Activated CD4-positive, alpha-beta memory T cell treated with anti-CD3 and anti-CD28 coated beads, Interleukin-2, amount 10 ng/mL, durations not matched to agents 7 days and 5 days (primary cell): Measurements from ENCODE around the gene TRAK2. TPM values are rescaled to one million over a fixed set of nuclear protein-coding genes. Genes with fewer than 3 reads are reported as not detected.
"Not testable (repeated sequence)": the region's sequence is repeated elsewhere in the genome, so short reads cannot be mapped to it uniquely, and the experiment has no call there.

Experiments
- CTCF ChIA-PET: fragments of 350-600 bp; sonication (Branson Sonifier 250); formaldehyde crosslinking; loops from one replicate; lab custom pipeline; 2021; ENCODE audit warnings: antibody characterized with exemption, inconsistent platforms; lab: Charles Lee
- POLR2A ChIA-PET: fragments of 350-600 bp; sonication (Branson Sonifier 250); formaldehyde crosslinking; loops from one replicate; lab custom pipeline; 2021; ENCODE audit warnings: antibody characterized with exemption; lab: Charles Lee
- DNase-seq: peaks from one replicate; pipeline ENCODE4 v3.0.0-alpha.2; 2020
- H3K27ac Mint-ChIP-seq: one replicate; pipeline ENCODE4 v1.8.0; 2021; ENCODE audit warnings: mild to moderate bottlenecking, mixed read lengths
- H3K27me3 Mint-ChIP-seq: one replicate; pipeline ENCODE4 v1.8.0; 2021; ENCODE audit warnings: mixed read lengths
- H3K36me3 Mint-ChIP-seq: one replicate; pipeline ENCODE4 v1.8.0; 2021; ENCODE audit warnings: low read depth, mixed read lengths
- H3K4me1 Mint-ChIP-seq: one replicate; pipeline ENCODE4 v1.8.0; 2021; ENCODE audit warnings: mixed read lengths
- H3K4me3 Mint-ChIP-seq: one replicate; pipeline ENCODE4 v1.8.0; 2021; ENCODE audit warnings: mild to moderate bottlenecking, mixed read lengths
- H3K9me3 Mint-ChIP-seq: one replicate; pipeline ENCODE4 v1.8.0; 2021; ENCODE audit warnings: mixed read lengths
- total RNA-seq, 2 experiments: library from RNA; stranded (reverse); gene quantifications; one replicate each; pipeline ENCODE4 v1.2.3, GENCODE V29; 2021

The TRAK2 gene
- total RNA-seq, 2 experiments from 2014 or later, result 47.3 to 49.3 TPM

DNA sequence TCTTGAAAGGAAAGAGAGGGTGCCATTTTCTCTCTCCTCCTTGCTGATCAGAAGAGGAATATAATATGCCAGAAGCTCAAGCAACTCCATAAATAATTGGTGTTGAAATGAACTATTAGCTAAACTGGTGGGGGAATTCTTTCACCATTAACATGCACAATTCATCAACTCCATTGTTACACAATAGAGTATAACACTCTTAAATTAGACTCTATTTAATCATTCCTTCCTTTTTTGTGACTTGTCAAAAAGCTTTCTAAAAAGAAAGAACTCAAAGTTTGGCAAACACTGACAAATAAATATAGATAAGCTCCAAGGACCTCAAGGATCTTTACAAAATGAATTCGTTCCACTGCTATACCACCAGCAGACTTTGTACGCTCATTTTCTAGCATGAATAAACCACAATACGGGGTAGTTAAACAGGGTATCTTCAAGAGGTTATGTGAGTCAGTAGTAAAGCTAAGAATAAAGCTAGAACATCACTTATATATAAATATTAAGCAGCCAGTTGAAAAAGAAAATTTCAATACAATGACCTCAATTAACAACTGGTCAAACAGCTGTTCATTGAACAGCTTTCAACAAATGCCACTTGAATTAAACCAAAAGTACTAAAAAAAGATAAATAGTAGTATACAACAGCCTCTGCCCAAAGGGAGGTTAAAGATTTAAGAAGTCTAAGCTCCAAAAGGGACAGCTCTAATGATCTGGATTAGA, 6.4 kb downstream of the TRAK2 start:
- Mint-ChIP-seq H3K27me3 (no peaks in the 10 kb centered on the region), H3K27ac (no peak overlapping the region), H3K4me3 (no peak overlapping the region), H3K9me3 (peaks cover 4% of the 10 kb centered on the region), H3K36me3 (peaks cover 30% of the 10 kb centered on the region), H3K4me1 (peaks cover 44% of the 10 kb centered on the region)
- DNase-seq, result no peak
- ChIA-PET POLR2A (interaction anchor here (0.6 to 3.5 kb wide), 4 partner anchors 11 to 184 kb away, joined by 3 to 35 read pairs (median 10); partner anchors contain the start of gene CASP8), CTCF (interaction anchor here (0.9 to 2.5 kb wide), 2 partner anchors 10 to 213 kb away, joined by 3 to 12 read pairs; no protein-coding TSS in a partner anchor)

DNA sequence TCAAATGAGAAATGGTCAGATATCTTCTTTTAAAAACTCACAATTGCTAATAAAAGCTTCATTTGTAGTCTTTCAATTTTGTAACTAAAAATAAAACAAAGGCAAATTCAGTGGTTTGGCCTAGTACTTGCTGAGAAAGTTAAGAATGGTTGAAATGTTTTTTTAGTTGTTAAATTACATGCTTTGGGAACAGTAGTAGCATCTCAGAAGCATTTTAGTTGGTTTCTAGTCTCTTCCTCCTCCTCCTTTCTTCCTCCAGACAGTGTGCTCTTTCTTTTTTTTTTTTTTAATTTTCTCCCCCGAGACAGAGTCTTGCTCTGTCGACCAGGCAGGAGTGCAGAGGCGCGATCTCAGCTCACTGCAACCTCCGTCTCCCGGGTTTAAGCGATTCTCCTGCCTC, 9.8 kb downstream of the TRAK2 start:
- ChIA-PET CTCF (interaction anchor here (1.1 kb wide), 1 partner anchor 11 kb away, joined by 3 read pairs; no protein-coding TSS in a partner anchor), POLR2A (interaction anchor here (1.7 kb wide), 1 partner anchor 10 kb away, joined by 7 read pairs; the partner anchor contains the start of genes STRADB and TRAK2)
- Mint-ChIP-seq H3K4me3 (no peak overlapping the region), H3K9me3 (peaks cover 4% of the 10 kb centered on the region), H3K36me3 (peaks cover 26% of the 10 kb centered on the region), H3K27ac (no peak overlapping the region), H3K27me3 (no peaks in the 10 kb centered on the region), H3K4me1 (peaks cover 11% of the 10 kb centered on the region)
- DNase-seq, result no peak

DNA sequence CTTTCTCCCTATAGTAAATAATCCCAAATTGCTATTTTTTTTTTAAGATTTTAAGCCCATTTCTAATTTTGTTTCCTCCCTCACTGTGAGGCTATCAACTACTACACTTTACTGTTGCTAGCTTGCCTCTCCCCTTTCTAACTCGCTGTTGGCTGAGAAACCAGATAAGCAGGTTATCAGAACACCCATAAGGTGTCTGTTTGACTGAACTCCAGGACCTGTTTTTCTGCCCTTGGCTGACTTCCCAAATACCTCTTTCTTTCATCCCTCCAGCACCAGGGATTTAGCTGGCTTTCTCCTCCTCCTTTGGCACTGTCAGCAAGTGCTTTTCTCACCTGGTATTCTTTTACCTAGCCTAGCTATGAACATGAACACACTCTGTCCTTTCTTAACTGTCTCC, 11.1 kb downstream of the TRAK2 start:
- Mint-ChIP-seq H3K9me3 (peaks cover 4% of the 10 kb centered on the region), H3K27me3 (no peaks in the 10 kb centered on the region), H3K27ac (no peak overlapping the region), H3K4me3 (no peak overlapping the region), H3K4me1 (no peaks in the 10 kb centered on the region), H3K36me3 (peaks cover 20% of the 10 kb centered on the region)
- DNase-seq, result no peak
- ChIA-PET POLR2A (interaction anchor here (1.5 to 1.7 kb wide), 2 partner anchors 9 to 11 kb away, joined by 4 to 7 read pairs; partner anchors contain the start of genes STRADB and TRAK2), CTCF (interaction anchor here (1.1 kb wide), 1 partner anchor 208 kb away, joined by 3 read pairs; no protein-coding TSS in a partner anchor)

DNA sequence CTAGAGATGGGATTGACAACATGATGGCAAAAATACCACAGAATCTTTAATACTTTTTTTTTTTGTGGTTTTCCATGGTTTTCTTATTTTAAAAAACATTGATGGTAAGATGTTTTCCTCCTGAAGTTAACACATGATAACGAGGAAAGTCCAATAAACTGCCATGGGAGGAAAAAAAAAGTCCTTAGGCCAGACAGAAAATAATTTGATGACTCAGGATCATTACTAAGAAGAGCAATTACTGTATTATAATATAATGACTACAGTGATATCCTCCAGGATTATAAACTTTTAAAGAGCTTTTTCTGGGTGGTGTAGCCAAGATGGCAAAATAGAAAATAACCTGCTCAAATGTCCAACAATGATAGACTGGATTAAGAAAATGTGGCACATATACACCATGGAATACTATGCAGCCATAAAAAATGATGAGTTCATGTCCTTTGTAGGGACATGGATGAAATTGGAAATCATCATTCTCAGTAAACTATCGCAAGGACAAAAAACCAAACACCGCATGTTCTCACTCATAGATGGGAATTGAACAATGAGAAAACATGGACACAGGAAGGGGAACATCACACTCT, 11.8 kb downstream of the TRAK2 start:
- H3K27me3 Mint-ChIP-seq, H3K9me3 Mint-ChIP-seq, H3K4me1 Mint-ChIP-seq, DNase-seq, H3K27ac Mint-ChIP-seq, H3K4me3 Mint-ChIP-seq: not testable (repeated sequence)
- peaks cover 20% of the 10 kb centered on the region for H3K36me3 Mint-ChIP-seq
- ChIA-PET CTCF (interaction anchor here (1.1 kb wide), 1 partner anchor 207 kb away, joined by 3 read pairs; no protein-coding TSS in a partner anchor), POLR2A (interaction anchor here (1.5 kb wide), 1 partner anchor 8 kb away, joined by 4 read pairs; no protein-coding TSS in a partner anchor)

DNA sequence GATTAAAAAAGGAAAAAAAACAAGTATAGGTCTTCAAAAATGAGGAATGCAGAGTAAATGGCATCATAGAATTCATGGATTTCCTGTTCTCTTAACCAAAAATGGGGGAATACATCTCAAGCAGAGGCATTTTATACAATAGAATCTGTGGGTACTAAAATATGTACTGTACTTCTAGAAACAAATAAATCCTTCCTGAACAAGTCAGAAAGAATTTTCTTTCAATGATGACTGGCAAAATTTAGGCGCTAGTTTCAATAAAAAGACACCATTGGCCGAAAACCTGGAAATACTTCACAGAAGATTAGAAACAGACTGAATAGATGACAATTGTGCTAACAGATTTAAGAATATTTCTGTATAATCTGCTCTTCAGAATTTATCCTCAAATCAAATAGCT, 15.1 kb downstream of the TRAK2 start:
- ChIA-PET POLR2A (interaction anchor here (4.8 to 6.2 kb wide), 2 partner anchors 10 to 15 kb away, joined by 35 to 48 read pairs; partner anchors contain the start of genes STRADB and TRAK2), CTCF (interaction anchor here (0.6 to 1.4 kb wide), 2 partner anchors 10 to 202 kb away, joined by 3 to 4 read pairs; no protein-coding TSS in a partner anchor)
- Mint-ChIP-seq H3K27me3 (no peaks in the 10 kb centered on the region), H3K36me3 (peaks cover 26% of the 10 kb centered on the region), H3K4me3 (no peak overlapping the region), H3K27ac (no peak overlapping the region), H3K9me3 (peaks cover 4% of the 10 kb centered on the region), H3K4me1 (peaks cover 33% of the 10 kb centered on the region)
- no peak for DNase-seq

DNA sequence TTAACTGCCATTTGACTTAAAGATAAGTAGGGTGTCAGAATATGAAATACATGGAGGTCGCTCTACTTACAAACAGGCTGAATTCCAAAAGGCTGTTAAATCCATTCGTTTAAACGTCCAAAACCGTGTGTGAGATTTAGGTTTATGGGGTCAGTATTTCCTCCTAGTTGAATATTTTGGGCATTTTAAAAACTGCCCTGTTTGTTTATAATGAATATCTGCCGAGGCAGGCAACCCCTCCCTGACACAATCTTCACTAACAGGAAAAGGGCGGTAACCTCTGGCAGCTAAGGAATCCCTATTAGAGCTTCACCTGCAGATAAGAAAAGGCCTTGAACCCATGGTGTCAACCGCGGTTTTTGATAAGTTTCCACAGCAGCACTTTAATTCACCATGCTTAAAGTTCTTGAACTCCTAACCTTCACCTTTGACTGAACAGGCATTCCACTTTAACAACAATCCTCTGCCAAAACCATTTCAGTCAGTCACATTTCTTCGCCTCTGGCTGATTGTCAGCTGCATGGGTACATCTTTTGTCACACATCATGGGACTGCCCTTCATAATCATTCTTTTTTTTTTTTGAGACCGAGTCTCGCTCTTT, 17.8 kb downstream of the TRAK2 start:
- no peak for DNase-seq
- Mint-ChIP-seq H3K27ac (peak overlapping the region; percentile 88), H3K27me3 (no peaks in the 10 kb centered on the region), H3K9me3 (peaks cover 14% of the 10 kb centered on the region), H3K36me3 (peaks cover 41% of the 10 kb centered on the region), H3K4me1 (peaks cover 40% of the 10 kb centered on the region), H3K4me3 (no peak overlapping the region)
- CTCF ChIA-PET, result interaction anchor here (1.3 to 2.1 kb wide), 5 partner anchors 13 to 201 kb away, joined by 4 to 9 read pairs (median 6); partner anchors contain the start of genes STRADB and TRAK2
- POLR2A ChIA-PET, result interaction anchor here (0.6 to 6.2 kb wide), 6 partner anchors 12 to 201 kb away, joined by 3 to 48 read pairs (median 8); partner anchors contain the start of genes CASP8, STRADB and TRAK2

DNA sequence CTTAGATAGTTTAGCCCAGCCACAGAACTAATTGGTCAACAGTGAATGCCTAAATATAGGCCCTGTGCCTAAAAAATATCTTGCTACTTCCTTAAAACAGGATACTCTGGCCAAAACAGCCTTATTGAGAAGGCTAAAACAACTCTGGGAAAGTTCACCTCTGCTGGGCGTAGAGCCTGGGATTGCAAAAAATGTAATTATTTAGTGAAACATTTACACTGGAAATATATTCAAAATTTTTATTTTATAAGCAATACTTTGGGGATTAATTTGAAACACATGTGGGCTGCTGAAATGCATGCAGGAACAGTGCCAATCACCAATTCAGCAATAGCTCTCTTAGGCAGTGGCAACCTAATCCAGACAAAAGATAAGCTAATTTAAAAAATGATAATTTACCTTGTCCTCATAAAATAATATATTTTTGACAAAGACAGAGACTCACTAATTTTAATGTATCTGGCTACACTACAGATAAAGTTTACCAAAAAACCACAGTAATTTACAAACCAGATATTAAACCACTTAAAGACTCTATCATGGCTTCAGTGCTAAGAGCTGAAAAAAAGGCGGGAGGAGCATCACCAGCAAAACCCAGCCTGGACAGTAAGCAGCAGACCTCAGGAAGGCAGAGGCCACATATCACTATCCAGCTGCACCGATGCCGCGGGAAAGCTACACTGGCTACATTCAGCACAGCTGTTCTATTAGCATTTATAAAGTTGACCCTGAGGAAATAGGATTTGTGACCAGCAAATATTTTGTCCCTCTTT, 18.5 kb downstream of the TRAK2 start:
- peaks cover 19% of the 10 kb centered on the region for H3K9me3 Mint-ChIP-seq
- peaks cover 40% of the 10 kb centered on the region for H3K4me1 Mint-ChIP-seq
- ChIA-PET POLR2A (interaction anchor here (0.6 to 6.2 kb wide), 7 partner anchors 13 to 201 kb away, joined by 3 to 48 read pairs (median 8); partner anchors contain the start of genes CASP8, STRADB and TRAK2), CTCF (interaction anchor here (1.3 to 2.1 kb wide), 4 partner anchors 14 to 201 kb away, joined by 4 to 9 read pairs (median 5); partner anchors contain the start of genes STRADB and TRAK2)
- no peak for DNase-seq
- H3K27ac Mint-ChIP-seq, result peak overlapping the region; percentile 88
- no peaks in the 10 kb centered on the region for H3K27me3 Mint-ChIP-seq
- H3K36me3 Mint-ChIP-seq, result peaks cover 46% of the 10 kb centered on the region
- peak overlapping the region; percentile 23 for H3K4me3 Mint-ChIP-seq

DNA sequence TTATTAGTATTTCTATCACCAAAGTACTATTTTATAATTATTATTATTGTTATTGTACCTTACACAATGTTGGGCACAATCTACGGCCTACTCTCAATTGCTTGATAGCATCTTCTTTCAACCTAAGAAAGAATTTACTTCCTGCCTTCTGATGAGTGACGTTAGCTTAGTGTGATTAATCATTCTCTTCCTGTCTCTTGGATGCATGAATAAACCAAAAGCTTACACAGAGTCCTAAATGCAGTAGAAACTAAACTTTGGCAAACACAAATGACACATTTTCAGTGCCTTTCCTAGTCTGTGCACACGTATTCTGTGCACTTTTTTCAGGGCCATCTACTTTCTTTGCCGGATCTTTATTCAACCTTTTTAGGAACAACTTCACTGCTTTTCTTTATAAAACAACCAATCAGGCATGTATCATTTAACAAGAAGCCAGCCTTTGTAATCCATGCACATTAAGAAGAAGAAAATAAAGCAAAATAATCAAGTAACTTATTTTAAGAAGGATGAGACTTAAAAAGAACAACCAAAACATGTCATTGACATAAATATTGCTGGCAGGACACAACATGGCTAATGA, 19.1 kb downstream of the TRAK2 start:
- CTCF ChIA-PET, result interaction anchor here (1.3 to 2.1 kb wide), 4 partner anchors 14 to 200 kb away, joined by 4 to 9 read pairs (median 5); partner anchors contain the start of genes STRADB and TRAK2
- POLR2A ChIA-PET, result interaction anchor here (1.4 to 6.2 kb wide), 5 partner anchors 14 to 171 kb away, joined by 3 to 48 read pairs (median 9); partner anchors contain the start of genes CASP8, STRADB and TRAK2
- H3K4me3 Mint-ChIP-seq, result peak overlapping the region; percentile 23
- DNase-seq, result no peak
- H3K27me3 Mint-ChIP-seq, result no peaks in the 10 kb centered on the region
- H3K36me3 Mint-ChIP-seq, result peaks cover 46% of the 10 kb centered on the region
- H3K9me3 Mint-ChIP-seq, result peaks cover 21% of the 10 kb centered on the region
- H3K27ac Mint-ChIP-seq, result peak overlapping the region; percentile 88
- peaks cover 40% of the 10 kb centered on the region for H3K4me1 Mint-ChIP-seq

DNA sequence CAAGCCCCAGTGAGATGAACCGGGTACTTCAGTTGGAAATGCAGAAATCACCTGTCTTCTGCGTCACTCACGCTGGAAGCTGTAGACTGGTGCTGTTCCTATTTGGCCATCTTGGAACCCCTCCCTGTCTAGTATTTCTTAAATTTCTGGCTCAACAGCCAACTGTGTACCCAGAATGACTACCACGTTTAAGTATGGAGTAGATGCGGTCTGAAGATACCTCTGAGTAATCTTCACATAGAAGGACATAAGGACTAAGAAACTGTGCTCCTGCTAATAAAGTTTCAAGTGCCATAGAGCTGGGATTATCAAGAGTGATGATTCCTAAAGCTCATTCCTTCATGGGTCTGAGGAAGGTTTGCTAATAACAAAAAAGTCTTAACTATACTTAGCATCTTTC, 20.4 kb downstream of the TRAK2 start:
- ChIA-PET POLR2A (interaction anchor here (1.3 to 6.2 kb wide), 2 partner anchors 9 to 21 kb away, joined by 4 to 48 read pairs; partner anchors contain the start of genes STRADB and TRAK2), CTCF (interaction anchor here (0.6 to 1.6 kb wide), 2 partner anchors 161 to 212 kb away, joined by 3 read pairs; no protein-coding TSS in a partner anchor)
- Mint-ChIP-seq H3K4me3 (no peak overlapping the region), H3K27me3 (no peaks in the 10 kb centered on the region), H3K4me1 (peaks cover 40% of the 10 kb centered on the region), H3K27ac (no peak overlapping the region), H3K9me3 (peaks cover 21% of the 10 kb centered on the region), H3K36me3 (peaks cover 40% of the 10 kb centered on the region)
- DNase-seq, result no peak

DNA sequence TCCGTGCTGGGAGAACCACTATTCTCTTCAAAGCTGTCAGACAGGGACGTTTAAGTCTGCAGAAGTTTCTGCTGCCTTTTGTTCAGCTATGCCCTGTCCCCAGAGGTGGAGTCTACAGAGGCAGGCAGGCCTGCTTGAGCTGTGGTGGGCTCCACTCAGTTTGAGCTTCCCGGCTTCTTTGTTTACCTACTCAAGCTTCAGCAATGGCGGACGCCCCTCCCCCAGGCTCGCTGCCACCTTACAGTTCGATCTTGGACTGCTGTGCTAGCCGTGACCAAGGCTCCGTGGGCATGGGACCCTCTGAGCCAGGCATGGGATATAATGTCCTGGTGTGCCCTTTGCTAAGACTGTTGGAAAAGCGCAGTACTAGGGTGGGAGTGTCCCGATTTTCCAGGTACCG, 20.9 kb downstream of the TRAK2 start:
- not testable (repeated sequence) for H3K27me3 Mint-ChIP-seq, H3K4me3 Mint-ChIP-seq, DNase-seq, H3K27ac Mint-ChIP-seq
- Mint-ChIP-seq H3K4me1 (peaks cover 40% of the 10 kb centered on the region), H3K9me3 (peaks cover 21% of the 10 kb centered on the region), H3K36me3 (peaks cover 40% of the 10 kb centered on the region)
- ChIA-PET CTCF (interaction anchor here (0.6 to 1.6 kb wide), 2 partner anchors 161 to 212 kb away, joined by 3 read pairs; no protein-coding TSS in a partner anchor), POLR2A (interaction anchor here (1.3 to 6.2 kb wide), 2 partner anchors 10 to 21 kb away, joined by 4 to 48 read pairs; partner anchors contain the start of genes STRADB and TRAK2)

DNA sequence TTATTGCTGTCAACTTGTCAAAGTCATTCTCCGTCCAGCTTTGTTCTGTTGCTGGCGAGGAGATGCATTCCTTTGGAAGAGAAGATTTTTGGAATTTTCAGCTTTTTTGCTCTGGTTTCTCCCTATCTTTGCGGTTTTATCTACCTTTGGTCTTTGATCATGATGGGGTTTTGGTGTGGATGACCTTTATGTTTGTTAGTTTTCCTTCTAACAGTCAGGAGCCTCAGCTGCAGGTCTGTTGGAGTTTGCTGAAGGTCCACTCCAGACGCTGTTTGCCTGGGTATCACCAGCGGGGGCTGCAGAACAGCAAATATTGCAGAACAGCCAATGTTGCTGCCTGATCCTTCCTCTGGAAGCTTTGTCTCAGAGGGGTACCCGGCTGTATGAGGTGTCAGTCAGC, 21.4 kb downstream of the TRAK2 start:
- not testable (repeated sequence) for H3K27ac Mint-ChIP-seq, DNase-seq, H3K27me3 Mint-ChIP-seq, H3K4me3 Mint-ChIP-seq
- Mint-ChIP-seq H3K36me3 (peaks cover 40% of the 10 kb centered on the region), H3K9me3 (peaks cover 21% of the 10 kb centered on the region), H3K4me1 (peaks cover 41% of the 10 kb centered on the region)
- ChIA-PET CTCF (interaction anchor here (1.6 kb wide), 1 partner anchor 160 kb away, joined by 3 read pairs; no protein-coding TSS in a partner anchor), POLR2A (interaction anchor here (6.2 kb wide), 1 partner anchor 22 kb away, joined by 48 read pairs; the partner anchor contains the start of genes STRADB and TRAK2)
